HepG2 (cell line): Measurements from ENCODE around the gene ATP5F1E. TPM values are rescaled to one million over a fixed set of nuclear protein-coding genes. Genes with fewer than 3 reads are reported as not detected.

Source experiments
- AGO1 ChIP-seq: fragments of 200-400 bp; formaldehyde crosslinking; IDR thresholded peaks from 2 replicates; pipeline ENCODE4 v1.6.1; 2017; ENCODE audit warnings: mild to moderate bottlenecking, low read depth, low read length, moderate library complexity; ENCODE audit not compliant: poor library complexity, severe bottlenecking
- ASH2L ChIP-seq: fragments of 300-600, 200-600 bp; sonication (generic); IDR thresholded peaks from 2 replicates; pipeline ENCODE4 v1.7.0; 2017; ENCODE audit warnings: low read depth, mild to moderate bottlenecking, moderate library complexity, mixed read lengths, low read length; ENCODE audit not compliant: insufficient read length
- CAMTA2 ChIP-seq: sonication (generic); formaldehyde crosslinking; IDR thresholded peaks from 2 replicates; pipeline ENCODE4 v1.4.0; 2020; ENCODE audit warnings: mild to moderate bottlenecking, missing genetic modification reagents, borderline replicate concordance
- CBX2 ChIP-seq, 2 experiments: fragments of 200-600 bp in 1 of 2; sonication (generic); formaldehyde crosslinking in 1 of 2; IDR thresholded peaks; 2 replicates each; pipeline versions ENCODE4 v1.7.0 to v1.8.1; 2018 to 2022; ENCODE audit warnings: low read depth in 2 of 2, low read length in 1 of 2, mild to moderate bottlenecking in 1 of 2, missing genetic modification reagents in 1 of 2
- FOXC1 ChIP-seq: sonication (generic); formaldehyde crosslinking; IDR thresholded peaks from 2 replicates; pipeline ENCODE4 v1.8.0; 2022; ENCODE audit warnings: mild to moderate bottlenecking, missing genetic modification reagents, borderline replicate concordance
- FUBP1 ChIP-seq: sonication (generic); formaldehyde crosslinking; IDR thresholded peaks from 2 replicates; pipeline ENCODE4 v1.5.1; 2020; ENCODE audit warnings: missing genetic modification reagents, mild to moderate bottlenecking, borderline replicate concordance
- HMGA1 ChIP-seq: sonication (generic); formaldehyde crosslinking; conservative IDR thresholded peaks from 2 replicates; pipeline ENCODE4 v1.4.0; 2020; ENCODE audit warnings: missing genetic modification reagents
- IRF2 ChIP-seq: IDR thresholded peaks from 2 replicates; pipeline ENCODE4 v1.6.1; 2018; ENCODE audit warnings: missing genetic modification reagents, missing compliant biosample characterization
- MED1 ChIP-seq: sonication (generic); formaldehyde crosslinking; IDR thresholded peaks from 2 replicates; pipeline ENCODE4 v1.4.0; 2020; ENCODE audit warnings: missing genetic modification reagents
- POLR2AphosphoS2 ChIP-seq: IDR thresholded peaks from 2 replicates; pipeline ENCODE4 v1.6.1; 2011; ENCODE audit warnings: low read depth, low read length, improper control_type of control experiment
- SMARCC2 ChIP-seq: fragments of 450-650 bp; IDR thresholded peaks from 2 replicates; pipeline ENCODE4 v1.6.1; 2017; ENCODE audit warnings: antibody characterized with exemption, mild to moderate bottlenecking
- SRSF1 ChIP-seq: fragments of 200-400 bp; formaldehyde crosslinking; optimal IDR thresholded peaks from 2 replicates; pipeline ENCODE3; 2017; ENCODE audit warnings: mild to moderate bottlenecking, low read depth, low read length, moderate library complexity
- ZBTB20 ChIP-seq: sonication (generic); formaldehyde crosslinking; IDR thresholded peaks from 2 replicates; pipeline ENCODE4 v1.8.1; 2023; ENCODE audit warnings: missing genetic modification reagents, low read depth, mild to moderate bottlenecking, borderline replicate concordance
- ZMYM2 ChIP-seq: sonication (generic); formaldehyde crosslinking; IDR thresholded peaks from 2 replicates; pipeline ENCODE4 v1.8.0; 2022; ENCODE audit warnings: mild to moderate bottlenecking, missing genetic modification reagents
- ZNF160 ChIP-seq: sonication (generic); formaldehyde crosslinking; IDR thresholded peaks from 2 replicates; pipeline ENCODE4 v1.8.0; 2022; ENCODE audit warnings: mild to moderate bottlenecking, inconsistent platforms, missing genetic modification reagents
- ZNF18 ChIP-seq: sonication (generic); formaldehyde crosslinking; IDR thresholded peaks from 2 replicates; pipeline ENCODE4 v1.8.0; 2022; ENCODE audit warnings: mild to moderate bottlenecking, missing genetic modification reagents; ENCODE audit not compliant: insufficient replicate concordance
- ZNF510 ChIP-seq: sonication (generic); formaldehyde crosslinking; IDR thresholded peaks from 2 replicates; pipeline ENCODE4 v1.4.0; 2020; ENCODE audit warnings: low read depth, mild to moderate bottlenecking, missing genetic modification reagents
- ZNF513 ChIP-seq: sonication (generic); formaldehyde crosslinking; conservative IDR thresholded peaks from 2 replicates; pipeline ENCODE4 v1.5.0; 2020; ENCODE audit warnings: missing genetic modification reagents
- ZNF570 ChIP-seq: sonication (generic); formaldehyde crosslinking; IDR thresholded peaks from 2 replicates; pipeline ENCODE4 v1.4.0; 2020; ENCODE audit warnings: mild to moderate bottlenecking, missing genetic modification reagents, borderline replicate concordance
- ZNF737 ChIP-seq: sonication (generic); formaldehyde crosslinking; IDR thresholded peaks from 2 replicates; pipeline ENCODE4 v1.5.0; 2020; ENCODE audit warnings: missing genetic modification reagents, mild to moderate bottlenecking, borderline replicate concordance
- ZUFSP ChIP-seq: sonication (generic); formaldehyde crosslinking; IDR thresholded peaks from 2 replicates; pipeline ENCODE4 v1.9.0; 2021; ENCODE audit warnings: missing genetic modification reagents, mild to moderate bottlenecking, borderline replicate concordance
- polyA plus RNA-seq, 8 experiments: library from polyadenylated mRNA; depleted of rRNA in 3 of 8; stranded (reverse) in 7 of 8; unstranded in 1 of 8; fragments of >200 nt; fragmentation: Illumina TruSeq in 4 of 8; extraction: Trizol in 4 of 8; gene quantifications; 2 replicates each; pipeline versions ENCODE4 v1.2.1 to v1.2.3, GENCODE V29; 2011 to 2016; ENCODE audit warnings: low read depth in 4 of 8, missing spikeins in 1 of 8, mixed read lengths in 1 of 8; ENCODE audit not compliant: insufficient read depth in 1 of 8
- total RNA-seq, 5 experiments: library from RNA; depleted of rRNA; stranded (reverse); fragments of >200 nt; fragmentation: Illumina TruSeq; extraction: Trizol; gene quantifications; 2 replicates each; pipeline ENCODE4 v1.2.3, GENCODE V29; 2016; ENCODE audit warnings: low read depth in 1 of 5

Gene ATP5F1E
- total and polyA plus RNA-seq, 2 of the 13 experiments (the other 11 are each of a cell fraction or from before 2014, with no cell fraction given): 121 to 134 TPM

- TF ChIP-seq ZNF737 (CRISPR knock-in tag) (peak; percentile 98; the same call in 1 of the 2 replicates), MED1 (CRISPR knock-in tag) (peak; percentile 60; the same call in 1 of the 2 replicates), SMARCC2 (no peak), ZBTB20 (CRISPR knock-in tag) (peak; percentile 83; the same call in 1 of the 2 replicates), POLR2AphosphoS2 (no peak), IRF2 (CRISPR knock-in tag) (peak; percentile 87; the same call in 1 of the 2 replicates), CBX2 (IDR thresholded peaks at IDR 0.05; ENCODE audit: low read depth, low read length) (no peak), CBX2 (CRISPR knock-in tag; IDR thresholded peaks at IDR 0.05; ENCODE audit: low read depth) (peak; percentile 100; the same call in 1 of the 2 replicates), ZUFSP (CRISPR knock-in tag) (0 out of 2 replicates have a peak, but pooled peaks have one; percentile 46), AGO1 (peak; percentile 91), ASH2L (peak; percentile 98), HMGA1 (CRISPR knock-in tag) (no peak), ZNF513 (CRISPR knock-in tag) (no peak), ZNF160 (CRISPR knock-in tag) (peak; percentile 95), SRSF1 (peak; percentile 91), CAMTA2 (CRISPR knock-in tag) (peak; percentile 96), ZNF510 (CRISPR knock-in tag) (no peak; the same call in none of the 2 replicates), ZNF570 (CRISPR knock-in tag) (peak; percentile 92; the same call in 1 of the 2 replicates), ZNF18 (CRISPR knock-in tag) (no peak), ZMYM2 (peak; percentile 87; the same call in 1 of the 2 replicates), FOXC1 (CRISPR knock-in tag) (peak; percentile 87), FUBP1 (CRISPR knock-in tag) (0 out of 2 replicates have a peak, but pooled peaks have one; percentile 29)
Observed at GRCh38 chr20:59032023-59032712, at the start of gene ATP5F1E (continued).
